Fibroblast of skin of left quadriceps (primary cell): ENCODE results near the gene ARF1.

ENCODE experiments used
- DNase-seq, 2 experiments: peaks; one replicate each; pipeline ENCODE4 v3.0.0-alpha.2; 2013; ENCODE audit warnings: low read depth in 2 of 2

Gene ARF1

DNA sequence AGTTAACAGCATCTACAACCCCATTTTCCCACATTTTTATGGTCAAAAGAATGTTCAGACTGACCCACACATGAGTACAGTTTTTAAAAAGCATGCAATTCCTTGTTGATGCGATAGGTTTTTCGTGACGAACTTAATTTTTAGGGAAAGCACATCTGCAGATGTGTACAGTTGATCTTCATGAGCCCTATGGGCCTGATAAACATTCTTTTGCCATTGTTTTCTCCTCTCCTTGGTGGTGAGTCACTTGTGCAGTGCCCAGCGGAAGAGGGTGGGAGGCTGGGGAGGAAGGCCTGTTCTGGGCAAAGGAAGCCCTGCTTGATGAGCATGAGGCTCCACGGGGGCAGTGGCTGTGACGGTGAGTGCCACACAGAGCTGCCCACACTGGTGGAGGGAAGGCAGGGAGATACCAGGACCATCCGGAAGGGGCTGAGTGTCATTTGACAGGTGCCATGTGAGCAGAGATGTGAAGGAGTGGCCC, 5.3 kb downstream of the ARF1 start:
- DNase-seq: no peak

GRCh38 chr1:228088586-228089498, 6.3 kb downstream of the ARF1 start:
- no peak for DNase-seq

DNA sequence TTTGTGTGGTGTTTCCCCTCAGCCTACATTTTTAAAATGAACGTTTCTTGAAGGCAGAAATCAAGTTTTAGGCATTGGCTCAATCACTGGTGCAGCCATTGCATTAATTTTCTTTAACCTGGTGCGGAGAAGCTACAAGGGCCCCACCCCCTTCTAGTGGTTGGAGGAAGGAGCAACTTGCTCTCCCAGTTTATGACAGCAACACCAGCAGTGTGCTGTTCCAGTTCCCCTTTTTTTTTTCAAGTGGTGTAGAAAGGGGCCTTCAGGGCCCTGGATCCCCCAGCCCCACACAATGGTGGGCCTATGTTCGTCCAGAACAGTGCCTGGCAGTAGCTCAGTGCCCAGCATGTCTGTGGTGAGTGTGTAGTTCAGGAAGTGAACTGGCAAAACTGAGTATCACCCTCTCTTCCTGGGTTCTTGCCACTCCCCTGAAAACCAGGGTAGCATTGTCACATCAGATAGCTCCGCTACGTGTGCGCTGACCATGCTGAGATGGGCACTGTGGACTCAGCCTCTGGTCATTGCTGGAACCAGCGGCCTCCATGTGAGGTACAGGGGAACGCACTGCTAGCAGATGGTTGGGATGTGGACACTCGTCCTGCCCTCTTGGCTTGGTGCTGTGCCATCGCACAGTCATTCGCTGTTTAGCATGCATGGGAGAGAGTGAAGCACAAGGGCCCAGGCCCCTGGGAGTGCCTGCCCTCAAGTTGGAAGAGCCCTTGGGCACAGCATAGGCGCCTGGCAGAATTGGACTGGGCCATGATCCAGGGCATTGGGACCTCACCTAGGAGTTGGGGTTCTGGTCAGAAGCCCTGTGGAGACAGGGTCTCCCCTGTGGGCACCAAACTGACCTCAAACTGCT, 7.2 kb downstream of the ARF1 start:
- no peak for DNase-seq

DNA sequence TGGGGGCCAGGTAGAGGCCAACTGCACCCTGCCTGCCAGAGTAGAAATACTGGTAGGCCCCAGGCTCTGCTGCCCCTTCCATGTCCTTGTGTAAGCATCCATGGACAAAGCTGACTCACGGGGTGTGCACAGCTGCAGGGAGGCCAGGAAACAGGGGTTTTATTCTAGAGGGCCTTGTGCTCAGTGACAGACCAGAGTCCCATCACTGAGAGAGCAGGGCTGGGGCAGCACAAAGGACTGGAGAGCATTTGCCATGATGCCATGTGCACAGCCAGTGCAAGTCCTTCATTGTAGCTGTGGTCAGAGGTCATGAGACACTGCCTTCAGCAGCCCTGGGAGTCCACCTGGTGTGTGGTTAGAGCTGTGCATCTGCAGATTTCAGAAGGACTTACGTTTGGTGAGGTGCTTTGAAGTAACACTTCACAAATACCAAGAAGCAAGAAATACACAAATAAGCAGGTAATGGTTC, 8.1 kb downstream of the ARF1 start:
- no peak for DNase-seq

GRCh38 chr1:228091084-228091483, 8.6 kb downstream of the ARF1 start:
- no peak for DNase-seq

GRCh38 chr1:228092342-228093049, 10.0 kb downstream of the ARF1 start:
- DNase-seq: no peak

- no peak for DNase-seq
These were observed 10.8 kb downstream of the ARF1 start for GRCh38 chr1:228093050-228093906.

DNA sequence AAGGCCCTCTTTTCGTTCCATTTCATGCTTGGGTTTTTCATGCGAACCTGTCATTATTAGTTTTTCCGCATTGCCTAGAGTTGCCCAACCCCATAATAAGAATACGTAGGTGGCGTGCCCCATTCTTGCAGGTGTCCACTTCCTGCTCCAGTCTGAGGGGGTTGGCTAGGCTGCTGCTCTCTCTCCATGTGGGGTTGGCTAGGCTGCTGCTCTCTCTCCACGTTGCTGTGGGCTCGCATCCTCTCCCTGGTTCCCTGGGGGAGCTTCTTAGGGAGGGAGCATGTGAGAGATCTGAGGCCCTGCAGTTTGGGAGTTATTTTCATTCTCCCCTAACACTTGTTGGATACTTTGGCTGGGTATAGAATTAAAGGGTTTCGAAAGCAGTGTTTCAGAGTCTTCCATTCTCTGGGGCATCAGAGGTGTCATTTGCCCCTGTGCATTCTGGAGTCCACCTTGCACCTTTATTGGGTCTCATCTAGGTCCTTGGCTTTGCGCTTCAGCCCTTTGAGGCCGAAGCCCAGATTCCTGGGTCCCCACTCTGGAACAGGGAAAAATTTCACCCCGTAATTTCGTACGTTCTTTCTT, 12.0 kb downstream of the ARF1 start:
- no peak for DNase-seq

DNA sequence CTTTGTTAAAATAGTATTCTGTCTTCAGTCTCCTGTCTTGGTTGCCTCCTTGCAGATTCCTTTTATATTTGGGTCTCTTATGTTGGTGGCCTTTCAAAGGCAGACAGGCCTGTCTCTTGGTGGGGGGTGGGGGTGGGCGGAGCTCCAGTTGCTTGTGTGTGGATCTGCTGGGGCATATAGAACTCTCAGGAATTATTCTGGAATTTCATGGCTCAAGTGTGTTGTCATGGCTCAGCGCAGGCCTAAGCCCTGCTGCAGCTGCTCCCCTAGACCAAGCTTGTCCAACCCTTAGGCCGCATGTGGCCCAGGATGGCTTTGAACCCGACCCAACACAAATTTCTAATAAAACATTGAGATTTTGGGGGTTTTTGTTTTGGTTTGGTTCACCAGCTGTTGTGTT, 12.7 kb downstream of the ARF1 start:
- no peak for DNase-seq

GRCh38 chr1:228095938-228096337, 13.4 kb downstream of the ARF1 start:
- no peak for DNase-seq

DNA sequence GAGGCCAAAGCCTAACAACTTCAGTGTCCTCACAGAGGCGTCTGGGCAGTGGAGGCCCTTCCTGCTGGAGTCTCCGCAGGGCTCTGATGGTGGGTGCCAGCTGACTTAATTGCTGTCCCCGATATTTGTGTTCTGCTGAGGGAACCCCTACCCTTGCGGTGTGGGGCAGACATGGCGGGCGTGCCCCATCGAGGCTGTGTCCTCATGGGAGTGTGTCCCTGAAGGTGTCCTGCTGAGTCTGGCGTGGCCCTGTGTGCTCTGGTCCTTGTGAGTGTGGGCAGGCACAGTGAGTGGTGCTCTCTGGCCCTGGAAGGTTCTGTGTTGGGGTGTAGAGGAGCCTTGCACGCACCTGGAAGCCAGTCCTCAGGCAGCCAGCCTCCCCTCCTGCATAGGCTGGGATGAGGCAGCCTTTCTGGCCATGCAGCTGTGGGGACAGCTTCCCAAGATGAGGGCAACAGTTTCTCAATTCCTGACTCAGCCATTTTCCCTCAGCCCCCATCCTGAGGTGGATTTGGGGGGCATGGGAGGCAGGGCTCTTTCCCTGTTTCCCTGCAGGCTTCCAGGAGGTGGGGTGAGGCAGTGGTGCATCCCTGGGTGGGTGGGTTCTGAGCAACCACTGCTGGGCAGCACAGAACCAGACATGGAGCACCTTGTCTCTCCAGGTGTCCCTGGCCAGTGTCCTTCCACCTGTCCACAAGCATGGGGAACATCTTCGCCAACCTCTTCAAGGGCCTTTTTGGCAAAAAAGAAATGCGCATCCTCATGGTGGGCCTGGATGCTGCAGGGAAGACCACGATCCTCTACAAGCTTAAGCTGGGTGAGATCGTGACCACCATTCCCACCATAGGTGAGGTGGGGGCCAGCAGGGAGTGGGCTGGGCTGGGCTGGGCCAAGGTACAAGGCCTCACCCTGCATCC, 14.2 kb downstream of the ARF1 start:
- DNase-seq: no peak

DNA sequence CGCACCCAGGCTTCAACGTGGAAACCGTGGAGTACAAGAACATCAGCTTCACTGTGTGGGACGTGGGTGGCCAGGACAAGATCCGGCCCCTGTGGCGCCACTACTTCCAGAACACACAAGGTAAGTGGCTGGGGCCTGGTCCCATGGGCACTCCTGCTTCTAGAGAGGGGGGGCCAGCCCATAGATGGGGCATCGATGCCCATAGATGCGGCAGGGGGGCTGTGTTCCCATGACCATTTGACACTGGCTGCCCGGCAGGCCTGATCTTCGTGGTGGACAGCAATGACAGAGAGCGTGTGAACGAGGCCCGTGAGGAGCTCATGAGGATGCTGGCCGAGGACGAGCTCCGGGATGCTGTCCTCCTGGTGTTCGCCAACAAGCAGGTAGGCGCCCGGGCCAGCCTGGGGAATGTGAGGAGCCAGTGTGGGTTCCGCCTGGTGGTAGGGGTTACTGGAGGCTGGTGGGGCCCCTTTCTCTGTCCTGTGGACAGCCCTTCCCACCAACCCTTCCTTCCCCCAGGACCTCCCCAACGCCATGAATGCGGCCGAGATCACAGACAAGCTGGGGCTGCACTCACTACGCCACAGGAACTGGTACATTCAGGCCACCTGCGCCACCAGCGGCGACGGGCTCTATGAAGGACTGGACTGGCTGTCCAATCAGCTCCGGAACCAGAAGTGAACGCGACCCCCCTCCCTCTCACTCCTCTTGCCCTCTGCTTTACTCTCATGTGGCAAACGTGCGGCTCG, 15.0 kb downstream of the ARF1 start:
- no peak for DNase-seq

GRCh38 chr1:228098323-228098931, 15.9 kb downstream of the ARF1 start:
- DNase-seq: no peak

DNA sequence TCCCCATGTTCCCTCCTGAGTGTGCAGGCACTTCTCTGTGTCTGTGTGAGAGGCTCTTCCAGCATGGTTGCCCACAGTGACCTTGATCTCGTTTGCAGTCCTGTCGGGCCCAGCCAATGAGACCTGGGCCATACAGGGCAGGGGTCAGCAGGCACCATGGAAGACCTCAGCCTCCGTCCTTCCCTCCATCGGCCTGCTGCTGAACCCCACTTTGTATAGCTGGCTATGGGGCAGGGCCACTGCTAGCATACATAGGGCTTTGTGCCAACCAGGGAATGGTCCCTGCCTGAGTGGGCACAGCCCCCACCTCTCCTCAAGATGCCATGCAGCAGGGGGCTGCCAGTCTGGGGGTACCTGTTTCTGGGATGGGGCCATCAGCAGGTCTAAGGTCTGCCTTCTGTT, 16.8 kb downstream of the ARF1 start:
- DNase-seq: no peak

GRCh38 chr1:228100822-228101613, 18.5 kb downstream of the ARF1 start:
- no peak for DNase-seq

- no peak for DNase-seq
These were observed 19.1 kb downstream of the ARF1 start for GRCh38 chr1:228101614-228101993.

GRCh38 chr1:228101994-228102790, 19.7 kb downstream of the ARF1 start:
- DNase-seq: no peak
